GM12801 (cell line): ENCODE data around the gene CYTH1.

Experiments
- CTCF ChIP-seq: IDR thresholded peaks from one replicate; pipeline ENCODE4 v1.5.1; 2011; ENCODE audit warnings: control low read depth; ENCODE audit not compliant: insufficient read length; ENCODE audit errors: extremely low read depth

Gene CYTH1

GRCh38 chr17:78785011-78785662, 3.1 kb upstream of the CYTH1 start:
- TF ChIP-seq CTCF, result no peak

- TF ChIP-seq CTCF, result no peak
Measured at GRCh38 chr17:78784352-78784751, 2.3 kb upstream of the CYTH1 start.

- no peak for TF ChIP-seq CTCF
Measured at GRCh38 chr17:78783711-78784324, 1.7 kb upstream of the CYTH1 start.

DNA sequence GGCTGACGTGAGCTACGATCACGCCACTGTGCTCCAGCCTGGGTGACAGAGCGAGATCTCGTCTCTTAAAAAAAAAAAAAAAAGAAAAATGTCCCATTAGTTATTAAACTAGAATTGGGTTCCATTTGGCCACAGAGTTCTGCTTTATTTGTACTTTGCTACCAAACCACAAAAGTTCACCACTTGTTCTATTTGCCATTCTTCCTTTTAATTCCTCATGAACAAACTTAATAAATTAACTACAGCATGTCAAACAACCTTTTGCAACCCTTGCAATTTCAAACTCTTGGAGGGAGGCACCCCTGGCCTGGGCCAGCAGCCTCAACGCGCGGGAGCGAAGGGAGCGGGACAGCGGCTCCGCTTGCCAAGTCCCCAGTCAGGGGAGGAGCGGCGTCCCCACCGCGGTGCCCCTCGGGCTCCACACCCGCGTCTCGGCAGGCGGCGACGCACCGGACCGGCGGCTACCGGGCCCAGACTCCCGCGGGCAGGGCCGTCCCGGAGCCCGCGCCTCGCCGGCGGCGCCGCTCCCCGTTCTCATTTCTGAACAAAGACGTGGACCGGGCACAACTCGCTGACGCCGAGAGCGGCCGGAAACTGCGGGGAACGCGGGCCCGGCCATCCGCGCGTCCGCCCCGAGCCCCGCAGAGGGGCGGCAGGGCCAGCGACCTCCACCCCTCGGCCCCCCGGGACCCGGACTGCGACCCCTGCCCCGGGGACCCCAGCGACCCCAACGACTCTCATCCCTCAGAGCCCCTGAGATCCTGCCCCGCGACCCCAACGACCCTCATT, 775 bp downstream of the CYTH1 start:
- no peak for TF ChIP-seq CTCF

DNA sequence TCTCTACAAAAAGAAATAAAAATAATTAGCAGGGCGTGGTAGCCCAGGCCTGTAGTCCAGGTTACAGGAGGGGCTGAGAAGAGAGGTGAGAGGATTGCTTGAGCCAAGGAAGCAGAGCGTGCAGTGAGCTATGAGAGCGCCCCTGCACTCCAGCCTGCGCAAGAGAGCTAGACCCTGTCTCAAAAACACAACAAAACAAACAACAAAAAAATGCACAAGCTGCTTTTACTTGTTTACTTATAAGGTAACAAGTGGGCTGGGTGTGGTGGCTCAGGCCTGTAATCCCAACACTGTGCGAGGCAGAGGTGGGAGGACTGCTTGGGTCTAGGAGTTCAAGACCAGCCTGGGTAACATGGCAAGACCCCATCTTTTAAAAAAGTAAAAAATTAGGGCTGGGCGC, 1.7 kb downstream of the CYTH1 start:
- no peak for TF ChIP-seq CTCF

GRCh38 chr17:78779850-78780249, 2.2 kb downstream of the CYTH1 start:
- no peak for TF ChIP-seq CTCF

DNA sequence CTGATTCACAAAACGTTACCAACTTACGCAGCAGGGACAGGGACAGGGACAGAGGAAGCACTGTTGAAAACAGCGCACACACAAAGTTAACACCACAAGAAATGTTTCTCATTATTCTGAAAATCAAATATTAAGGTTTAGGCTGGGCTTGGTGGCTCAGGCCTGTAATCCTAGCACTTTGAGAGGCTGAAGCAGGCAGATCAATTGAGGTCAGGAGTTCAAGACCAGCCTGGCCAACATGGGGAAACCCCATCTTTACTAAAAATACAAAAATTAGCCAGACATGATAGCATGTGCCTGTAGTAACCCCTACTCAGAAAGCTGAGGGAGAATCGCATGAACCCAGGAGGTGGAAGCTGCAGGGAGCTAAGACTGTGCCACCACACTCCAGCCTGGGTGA, 4.2 kb downstream of the CYTH1 start:
- no peak for TF ChIP-seq CTCF
